HCT116 (cell line): Measurements from ENCODE around the gene NENF.

Experiments used
- CEBPB ChIP-seq: IDR thresholded peaks from 2 replicates; pipeline ENCODE4 v1.6.1; 2012; ENCODE audit warnings: low read depth
- EGR1 ChIP-seq: IDR thresholded peaks from 2 replicates; pipeline ENCODE4 v1.6.1; 2012; ENCODE audit warnings: low read depth
- ELF1 ChIP-seq: IDR thresholded peaks from 2 replicates; pipeline ENCODE4 v1.6.1; 2012; ENCODE audit warnings: low read depth, borderline replicate concordance
- EZH2 ChIP-seq: fragments of 200-600 bp; sonication (generic); IDR thresholded peaks from 2 replicates; pipeline ENCODE4 v1.6.1; 2017; ENCODE audit warnings: antibody characterized with exemption, mixed run types
- JUND ChIP-seq: IDR thresholded peaks from 2 replicates; pipeline ENCODE4 v1.6.1; 2012
- POLR2A ChIP-seq: IDR thresholded peaks from 2 replicates; pipeline ENCODE4 v1.7.0; 2011; ENCODE audit warnings: borderline replicate concordance; ENCODE audit not compliant: insufficient read depth, insufficient read length; ENCODE audit errors: extremely low read depth
- POLR2AphosphoS5 ChIP-seq: IDR thresholded peaks from 2 replicates; pipeline ENCODE4 v1.6.1; 2011; ENCODE audit warnings: mild to moderate bottlenecking, low read depth, low read length, moderate library complexity
- SIN3A ChIP-seq: IDR thresholded peaks from 2 replicates; pipeline ENCODE4 v1.6.1; 2012; ENCODE audit warnings: low read depth
- SP1 ChIP-seq: IDR thresholded peaks from 2 replicates; pipeline ENCODE4 v1.6.1; 2012; ENCODE audit warnings: low read depth
- TCF7L2 ChIP-seq: IDR thresholded peaks from 2 replicates; pipeline ENCODE4 v1.7.0; 2011; ENCODE audit warnings: borderline replicate concordance, inconsistent platforms; ENCODE audit not compliant: insufficient read depth, insufficient read length; ENCODE audit errors: extremely low read depth
- TF ChIP-seq, protein P1 (sequence below), 3 experiments: fragments of 200-600 bp in 1 of 3; sonication (generic) in 1 of 3; IDR thresholded peaks in 2 of 3; conservative IDR thresholded peaks in 1 of 3; 2 replicates each; pipeline ENCODE4 v1.5.1; 2012 to 2017; ENCODE audit warnings: low read depth in 2 of 3, low read length in 2 of 3, antibody characterized with exemption in 1 of 3, borderline replicate concordance in 1 of 3, control low read depth in 1 of 3, mild to moderate bottlenecking in 1 of 3, mixed read lengths in 1 of 3, mixed run types in 1 of 3, moderate library complexity in 1 of 3; ENCODE audit not compliant: insufficient read depth in 1 of 3
- TF ChIP-seq, protein P2 (sequence below): IDR thresholded peaks from 2 replicates; pipeline ENCODE4 v1.6.1; 2011; ENCODE audit warnings: mild to moderate bottlenecking, low read length, moderate library complexity; ENCODE audit not compliant: insufficient replicate concordance; ENCODE audit errors: extremely low read depth
- TF ChIP-seq, protein P3 (sequence below): IDR thresholded peaks from 2 replicates; pipeline ENCODE4 v1.6.1; 2012; ENCODE audit warnings: low read depth

DNA sequence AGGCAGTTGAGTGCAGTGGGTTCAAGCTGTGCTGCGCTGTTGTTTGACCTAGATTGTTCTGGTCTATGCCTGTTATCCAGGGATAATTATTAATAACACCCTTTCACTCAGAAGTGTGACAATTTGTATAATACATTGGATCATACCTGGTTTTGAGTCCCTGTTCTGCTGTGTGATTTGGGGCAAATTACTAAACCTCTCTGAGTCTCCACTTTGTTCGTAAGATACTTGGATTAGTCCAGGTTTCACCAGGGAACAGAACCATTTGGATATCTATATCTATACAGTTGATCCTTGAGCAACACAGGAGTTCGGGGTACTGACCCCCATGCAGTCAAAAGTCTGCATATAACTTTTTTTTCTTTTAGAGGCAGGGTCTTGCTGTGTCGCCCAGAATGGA lies 2.3 kb downstream of the NENF start:
- TF ChIP-seq, protein P1, sequence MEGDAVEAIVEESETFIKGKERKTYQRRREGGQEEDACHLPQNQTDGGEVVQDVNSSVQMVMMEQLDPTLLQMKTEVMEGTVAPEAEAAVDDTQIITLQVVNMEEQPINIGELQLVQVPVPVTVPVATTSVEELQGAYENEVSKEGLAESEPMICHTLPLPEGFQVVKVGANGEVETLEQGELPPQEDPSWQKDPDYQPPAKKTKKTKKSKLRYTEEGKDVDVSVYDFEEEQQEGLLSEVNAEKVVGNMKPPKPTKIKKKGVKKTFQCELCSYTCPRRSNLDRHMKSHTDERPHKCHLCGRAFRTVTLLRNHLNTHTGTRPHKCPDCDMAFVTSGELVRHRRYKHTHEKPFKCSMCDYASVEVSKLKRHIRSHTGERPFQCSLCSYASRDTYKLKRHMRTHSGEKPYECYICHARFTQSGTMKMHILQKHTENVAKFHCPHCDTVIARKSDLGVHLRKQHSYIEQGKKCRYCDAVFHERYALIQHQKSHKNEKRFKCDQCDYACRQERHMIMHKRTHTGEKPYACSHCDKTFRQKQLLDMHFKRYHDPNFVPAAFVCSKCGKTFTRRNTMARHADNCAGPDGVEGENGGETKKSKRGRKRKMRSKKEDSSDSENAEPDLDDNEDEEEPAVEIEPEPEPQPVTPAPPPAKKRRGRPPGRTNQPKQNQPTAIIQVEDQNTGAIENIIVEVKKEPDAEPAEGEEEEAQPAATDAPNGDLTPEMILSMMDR (IDR thresholded peaks at IDR 0.05 in 2 of 3, conservative IDR thresholded peaks at IDR 0.05 in 1 of 3; ENCODE audit: borderline replicate concordance in 1 of 3, insufficient read depth in 1 of 3, low read depth in 2 of 3, low read length in 2 of 3), result no peak
- TF ChIP-seq TCF7L2, result no peak
- TF ChIP-seq EGR1, result no peak
- TF ChIP-seq POLR2A, result no peak
- no peak for TF ChIP-seq EZH2
- TF ChIP-seq POLR2AphosphoS5, result no peak
- TF ChIP-seq SIN3A, result no peak
- no peak for TF ChIP-seq CEBPB
- no peak for TF ChIP-seq ELF1
- no peak for TF ChIP-seq JUND
- TF ChIP-seq, protein P2, sequence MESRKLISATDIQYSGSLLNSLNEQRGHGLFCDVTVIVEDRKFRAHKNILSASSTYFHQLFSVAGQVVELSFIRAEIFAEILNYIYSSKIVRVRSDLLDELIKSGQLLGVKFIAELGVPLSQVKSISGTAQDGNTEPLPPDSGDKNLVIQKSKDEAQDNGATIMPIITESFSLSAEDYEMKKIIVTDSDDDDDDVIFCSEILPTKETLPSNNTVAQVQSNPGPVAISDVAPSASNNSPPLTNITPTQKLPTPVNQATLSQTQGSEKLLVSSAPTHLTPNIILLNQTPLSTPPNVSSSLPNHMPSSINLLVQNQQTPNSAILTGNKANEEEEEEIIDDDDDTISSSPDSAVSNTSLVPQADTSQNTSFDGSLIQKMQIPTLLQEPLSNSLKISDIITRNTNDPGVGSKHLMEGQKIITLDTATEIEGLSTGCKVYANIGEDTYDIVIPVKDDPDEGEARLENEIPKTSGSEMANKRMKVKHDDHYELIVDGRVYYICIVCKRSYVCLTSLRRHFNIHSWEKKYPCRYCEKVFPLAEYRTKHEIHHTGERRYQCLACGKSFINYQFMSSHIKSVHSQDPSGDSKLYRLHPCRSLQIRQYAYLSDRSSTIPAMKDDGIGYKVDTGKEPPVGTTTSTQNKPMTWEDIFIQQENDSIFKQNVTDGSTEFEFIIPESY, result no peak
- TF ChIP-seq SP1, result no peak
- TF ChIP-seq, protein P3, sequence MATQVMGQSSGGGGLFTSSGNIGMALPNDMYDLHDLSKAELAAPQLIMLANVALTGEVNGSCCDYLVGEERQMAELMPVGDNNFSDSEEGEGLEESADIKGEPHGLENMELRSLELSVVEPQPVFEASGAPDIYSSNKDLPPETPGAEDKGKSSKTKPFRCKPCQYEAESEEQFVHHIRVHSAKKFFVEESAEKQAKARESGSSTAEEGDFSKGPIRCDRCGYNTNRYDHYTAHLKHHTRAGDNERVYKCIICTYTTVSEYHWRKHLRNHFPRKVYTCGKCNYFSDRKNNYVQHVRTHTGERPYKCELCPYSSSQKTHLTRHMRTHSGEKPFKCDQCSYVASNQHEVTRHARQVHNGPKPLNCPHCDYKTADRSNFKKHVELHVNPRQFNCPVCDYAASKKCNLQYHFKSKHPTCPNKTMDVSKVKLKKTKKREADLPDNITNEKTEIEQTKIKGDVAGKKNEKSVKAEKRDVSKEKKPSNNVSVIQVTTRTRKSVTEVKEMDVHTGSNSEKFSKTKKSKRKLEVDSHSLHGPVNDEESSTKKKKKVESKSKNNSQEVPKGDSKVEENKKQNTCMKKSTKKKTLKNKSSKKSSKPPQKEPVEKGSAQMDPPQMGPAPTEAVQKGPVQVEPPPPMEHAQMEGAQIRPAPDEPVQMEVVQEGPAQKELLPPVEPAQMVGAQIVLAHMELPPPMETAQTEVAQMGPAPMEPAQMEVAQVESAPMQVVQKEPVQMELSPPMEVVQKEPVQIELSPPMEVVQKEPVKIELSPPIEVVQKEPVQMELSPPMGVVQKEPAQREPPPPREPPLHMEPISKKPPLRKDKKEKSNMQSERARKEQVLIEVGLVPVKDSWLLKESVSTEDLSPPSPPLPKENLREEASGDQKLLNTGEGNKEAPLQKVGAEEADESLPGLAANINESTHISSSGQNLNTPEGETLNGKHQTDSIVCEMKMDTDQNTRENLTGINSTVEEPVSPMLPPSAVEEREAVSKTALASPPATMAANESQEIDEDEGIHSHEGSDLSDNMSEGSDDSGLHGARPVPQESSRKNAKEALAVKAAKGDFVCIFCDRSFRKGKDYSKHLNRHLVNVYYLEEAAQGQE, result no peak
